ENCODE data around the gene DNAH1. TPM values are rescaled to one million over a fixed set of nuclear protein-coding genes. Genes with fewer than 3 reads are reported as not detected.

Gene DNAH1
- total and polyA plus RNA-seq, 10 donors: 4.9 to 35.8 (median 24.6) TPM

- H3K9me3 ChIP-seq: no peaks in the 10 kb centered on the region
- DNase-seq: peak; percentile 51
- 91 to 97% (median 95%) methylated on average over 13 to 17 of the region's 17 CpGs for WGBS, 5 donors
- intact Hi-C loops (cut with DNase I; ENCODE audit: low total_unique reads): loop anchor here (5.0 kb wide), 1 partner anchor 44 kb away; no protein-coding TSS in a partner anchor
- TF ChIP-seq CTCF (IDR thresholded peaks at IDR 0.05 in 8 of 11, conservative IDR thresholded peaks at IDR 0.05 in 3 of 11) (no peak), POLR2A (IDR thresholded peaks at IDR 0.05) (no peak), POLR2AphosphoS5 (IDR thresholded peaks at IDR 0.05) (no peak)
- H3K36me3 ChIP-seq: peaks cover 0 to 79% (median 45%) of the 10 kb centered on the region in 6 donors
- H3K27me3 ChIP-seq (replicated peaks in 1 of 7): no peaks in the 10 kb centered on the region
- peaks cover 0 to 52% (median 14%) of the 10 kb centered on the region in 6 donors for H3K4me1 ChIP-seq
- no peak overlapping the region for H3K4me3 ChIP-seq
- H3K27ac ChIP-seq: no peak overlapping the region
Observed at GRCh38 chr3:52293491-52294319, 22.4 kb upstream of the DNAH1 start.

DNA sequence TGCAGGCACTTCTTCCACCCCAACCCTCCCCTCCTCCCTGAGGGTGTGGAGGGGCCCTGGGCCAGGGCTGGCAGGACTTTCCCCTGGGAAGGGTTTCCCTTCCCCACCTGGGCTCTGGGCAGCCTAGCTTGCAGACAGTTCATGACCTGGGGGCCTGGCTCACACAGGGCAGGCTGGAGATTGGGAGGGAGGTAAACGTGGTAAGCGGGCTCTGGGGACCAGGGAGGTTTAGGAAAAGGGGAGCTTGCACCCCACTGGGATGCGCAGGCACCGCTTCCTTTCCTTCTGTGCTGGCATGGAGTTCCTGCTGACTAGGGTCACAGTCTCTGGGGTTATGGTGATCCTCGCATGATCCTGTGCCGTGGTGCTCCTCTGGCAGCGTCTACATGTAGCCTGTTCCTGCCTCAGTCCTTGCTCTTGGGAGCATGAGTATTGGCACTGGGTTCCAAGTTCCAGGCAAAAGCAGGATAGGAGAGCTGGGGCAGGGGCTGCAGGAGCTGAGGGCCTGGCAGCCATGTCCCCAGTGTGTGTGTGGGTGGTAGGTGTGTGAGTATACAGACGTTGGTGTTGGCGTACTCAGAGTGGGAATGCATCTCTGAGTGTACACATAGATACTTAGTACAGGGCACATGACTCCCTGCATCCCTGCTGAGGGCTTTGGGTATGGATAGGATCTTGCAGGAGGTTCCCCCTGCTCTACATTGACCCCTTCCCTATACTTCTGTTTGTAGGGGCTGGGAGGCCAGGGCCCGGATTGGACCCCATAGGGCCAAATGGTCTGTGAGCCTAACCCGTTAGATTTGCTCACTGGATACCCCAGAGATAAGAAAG is 21.6 kb upstream of the DNAH1 start:
- intact Hi-C loops (cut with DNase I; ENCODE audit: low total_unique reads): loop anchor here (5.0 kb wide), 1 partner anchor 43 kb away; no protein-coding TSS in a partner anchor
- Histone ChIP-seq H3K4me1 (peaks cover 0 to 52% (median 9%) of the 10 kb centered on the region in 6 donors), H3K9me3 (no peaks in the 10 kb centered on the region), H3K36me3 (peaks cover 0 to 79% (median 45%) of the 10 kb centered on the region in 6 donors), H3K27ac (no peak overlapping the region), H3K27me3 (replicated peaks in 1 of 7) (no peaks in the 10 kb centered on the region), H3K4me3 (no peak overlapping the region)
- DNase-seq: peak; percentile 47
- 80 to 96% (median 93%) methylated on average over 8 to 11 of the region's 11 CpGs for WGBS, 5 donors
- TF ChIP-seq POLR2AphosphoS5 (IDR thresholded peaks at IDR 0.05) (no peak), CTCF (IDR thresholded peaks at IDR 0.05 in 8 of 11, conservative IDR thresholded peaks at IDR 0.05 in 3 of 11) (no peak), POLR2A (IDR thresholded peaks at IDR 0.05) (no peak)

GRCh38 chr3:52295671-52296208 is 20.4 kb upstream of the DNAH1 start:
- Histone ChIP-seq H3K4me3 (no peak overlapping the region), H3K36me3 (peaks cover 0 to 72% (median 40%) of the 10 kb centered on the region in 6 donors), H3K27me3 (replicated peaks in 1 of 7) (no peaks in the 10 kb centered on the region), H3K4me1 (peaks cover 0 to 51% (median 11%) of the 10 kb centered on the region in 6 donors), H3K9me3 (no peaks in the 10 kb centered on the region), H3K27ac (no peak overlapping the region)
- 91 to 96% (median 94%) methylated on average over 5 of the region's 5 CpGs for WGBS, 5 donors
- peak; percentile 27 for DNase-seq
- intact Hi-C loops (cut with DNase I; ENCODE audit: low total_unique reads): no loop called here
- TF ChIP-seq POLR2A (IDR thresholded peaks at IDR 0.05) (no peak), CTCF (IDR thresholded peaks at IDR 0.05 in 8 of 11, conservative IDR thresholded peaks at IDR 0.05 in 3 of 11) (no peak), POLR2AphosphoS5 (IDR thresholded peaks at IDR 0.05) (no peak)
